Left lobe of liver (tissue), 2 donors: ENCODE data around the gene HM13. TPM values are rescaled to one million over a fixed set of nuclear protein-coding genes. Genes with fewer than 3 reads are reported as not detected.
"Not testable (repeated sequence)": the region's sequence is repeated elsewhere in the genome, so short reads cannot be mapped to it uniquely, and the experiment has no call there.

Experiments
- ATAC-seq: fragments of 200-7000 bp; cut with Tn5 transposase; one replicate; pipeline ENCODE4 v1.9.1; 2020; ENCODE audit warnings: mild to moderate bottlenecking, moderate library complexity
- DNase-seq: peaks from one replicate; pipeline ENCODE4 v3.0.0-alpha.2; 2020; ENCODE audit warnings: low spot score
- total RNA-seq: library from RNA; stranded (reverse); gene quantifications from one replicate; pipeline ENCODE4 v1.2.1, GENCODE V29; 2021
- donor health status: DM: no; HTN: no; CAD: no; lungs with moderate emphysema.
- donor health status: DM: no; HTN: yes; CAD: no.

Gene HM13
- total RNA-seq, 1 donor from 2014 or later, result 147 TPM

DNA sequence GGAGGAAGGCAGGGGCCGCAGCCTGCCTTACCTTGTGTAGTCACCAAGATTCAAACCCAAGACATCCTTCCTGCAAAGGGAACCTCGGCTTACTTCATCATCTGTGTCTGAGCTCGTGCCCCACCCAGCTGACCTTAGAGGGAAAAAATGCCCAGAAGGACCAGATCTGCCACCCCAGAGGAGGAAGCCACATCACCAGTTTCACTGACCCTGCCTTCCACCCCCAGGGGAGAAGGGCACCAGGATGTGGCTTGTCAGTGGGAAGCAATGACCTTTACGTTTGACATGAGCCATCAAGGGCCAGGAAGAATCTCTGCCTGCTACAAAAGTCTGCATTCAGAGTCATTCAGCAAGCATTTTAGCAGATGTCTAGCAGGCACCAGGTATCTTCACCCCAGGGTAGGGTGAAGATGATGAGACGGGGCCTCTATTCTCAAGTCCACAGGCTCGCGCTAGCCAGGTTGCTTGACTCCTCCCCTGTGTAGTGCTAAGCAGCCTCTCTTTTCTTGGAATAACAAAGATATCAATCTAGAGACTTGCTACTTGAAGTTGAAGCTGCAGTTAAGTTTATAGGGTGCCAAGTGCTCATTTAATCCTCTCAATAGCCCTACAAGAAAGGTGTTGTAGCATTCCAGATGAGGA lies 28.1 kb downstream of the HM13 start:
- no peak for ATAC-seq
- DNase-seq, result no peak

DNA sequence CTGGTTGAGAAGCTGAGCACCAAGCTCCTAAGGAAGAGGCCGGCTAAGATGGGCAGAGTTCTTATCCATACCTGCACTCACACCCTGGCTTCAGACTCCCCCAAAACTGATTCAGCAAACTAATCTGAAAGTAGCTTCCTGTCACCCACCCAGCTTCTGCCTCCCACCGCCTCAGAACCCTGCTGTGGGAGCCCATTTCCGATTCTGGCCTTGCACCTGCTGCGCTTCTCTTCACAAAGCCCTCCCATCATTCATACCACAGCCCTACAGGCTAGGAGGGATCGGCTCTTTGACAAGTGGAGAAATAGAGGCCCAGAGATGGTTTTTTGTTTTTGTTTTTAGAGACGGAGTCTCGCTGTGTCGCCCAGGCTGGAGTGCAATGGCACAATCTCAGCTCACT lies 28.7 kb downstream of the HM13 start:
- DNase-seq, result no peak
- no peak for ATAC-seq

DNA sequence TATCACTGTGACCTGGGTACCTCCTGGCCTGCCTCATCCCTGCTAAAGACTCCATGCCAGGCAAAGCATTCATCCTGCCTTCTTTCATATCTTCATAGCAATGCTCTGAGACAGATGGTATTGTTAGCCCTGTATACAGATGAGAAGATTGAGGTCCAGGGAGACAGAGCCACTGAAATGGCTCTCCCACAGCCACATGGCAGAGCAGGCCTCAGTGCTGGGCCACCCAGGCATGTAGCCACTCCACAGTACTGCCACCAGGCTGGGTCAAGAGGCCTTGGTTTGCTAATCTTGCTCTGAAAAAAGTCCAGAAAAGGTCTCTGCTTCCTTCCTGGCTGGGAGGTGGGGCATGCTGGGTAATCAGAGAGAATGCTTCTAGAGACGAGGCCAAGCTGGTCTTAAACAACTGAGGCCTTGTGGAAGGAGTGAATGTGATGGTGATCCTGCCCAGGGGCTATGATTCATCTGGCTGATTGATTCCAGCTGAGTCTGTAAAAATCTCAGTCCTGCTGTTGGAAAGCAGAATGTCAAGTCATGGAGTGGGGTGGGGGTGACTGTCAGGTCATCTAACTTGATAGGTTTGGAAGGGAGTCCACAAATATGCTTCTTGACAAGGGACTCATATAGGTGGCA lies 29.8 kb downstream of the HM13 start:
- DNase-seq (no peak), ATAC-seq (no peak)

DNA sequence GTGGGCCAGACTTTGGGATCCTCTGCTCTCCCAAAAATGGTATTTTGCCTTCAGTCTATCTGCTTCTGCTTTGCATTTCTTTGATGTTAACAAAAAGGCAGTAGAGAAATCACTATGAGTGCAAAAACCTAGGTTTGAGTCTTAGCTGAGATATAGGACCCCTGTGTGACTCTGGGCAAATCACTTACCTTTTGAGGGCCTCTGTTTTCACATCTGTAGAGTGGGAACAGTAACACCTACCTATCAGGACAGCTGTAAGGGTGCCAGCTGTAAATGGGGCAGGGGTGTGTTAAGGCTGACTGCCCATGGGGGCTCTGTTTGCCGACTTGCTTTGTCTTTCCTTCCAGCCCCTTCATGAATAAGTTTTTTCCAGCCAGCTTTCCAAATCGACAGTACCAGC lies 30.4 kb downstream of the HM13 start:
- ATAC-seq (no peak), DNase-seq (no peak)

DNA sequence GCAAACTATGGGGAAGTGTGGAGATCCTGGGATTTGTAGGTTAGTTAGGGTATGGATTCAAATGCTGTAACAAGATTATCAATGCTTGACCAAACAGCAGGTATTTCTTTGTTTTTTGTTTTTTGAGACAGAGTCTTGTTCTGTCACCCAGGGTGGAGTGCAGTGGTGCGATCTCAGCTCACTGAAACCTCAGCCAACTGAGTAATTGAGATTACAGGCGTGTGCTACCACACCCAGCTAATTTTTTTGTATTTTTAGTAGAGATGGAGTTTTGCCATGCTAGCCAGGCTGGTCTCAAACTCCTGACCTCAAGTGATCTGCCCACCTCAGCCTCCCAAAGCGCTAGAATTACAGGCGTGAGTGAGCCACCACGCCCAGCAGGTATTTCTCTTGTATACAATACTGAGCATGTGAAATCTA lies 31.4 kb downstream of the HM13 start:
- ATAC-seq, DNase-seq: not testable (repeated sequence)

DNA sequence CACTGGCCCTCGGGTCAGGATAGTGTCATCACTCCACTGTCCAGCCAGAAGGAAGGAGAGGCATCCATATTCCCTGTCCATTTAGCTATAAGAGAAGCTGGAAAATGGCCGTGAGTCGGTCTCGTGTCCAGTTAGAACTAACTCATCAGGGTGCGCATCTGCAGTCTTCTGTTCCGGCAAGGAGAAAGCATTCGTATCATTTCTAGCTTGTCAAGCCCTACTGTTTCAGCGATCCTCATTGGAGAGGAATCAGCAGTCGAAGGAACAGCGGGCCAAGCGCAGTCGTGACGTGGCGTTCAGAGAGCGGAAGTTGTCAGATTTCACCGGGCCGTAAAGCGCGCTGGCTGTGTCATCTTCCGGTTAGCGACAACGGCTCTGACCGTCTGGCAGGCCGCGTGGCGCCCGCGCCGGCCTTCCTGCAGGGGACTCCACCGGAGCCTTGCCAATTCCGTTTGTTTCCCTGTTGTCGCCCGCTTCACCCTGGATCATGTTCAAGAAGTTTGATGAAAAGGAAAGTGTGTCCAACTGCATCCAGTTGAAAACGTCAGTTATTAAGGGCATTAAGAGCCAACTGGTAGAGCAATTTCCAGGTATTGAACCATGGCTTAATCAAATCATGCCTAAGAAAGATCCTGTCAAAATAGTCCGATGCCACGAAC lies 32.9 kb downstream of the HM13 start:
- DNase-seq, result peak; percentile 88
- ATAC-seq, result peak; percentile 79

DNA sequence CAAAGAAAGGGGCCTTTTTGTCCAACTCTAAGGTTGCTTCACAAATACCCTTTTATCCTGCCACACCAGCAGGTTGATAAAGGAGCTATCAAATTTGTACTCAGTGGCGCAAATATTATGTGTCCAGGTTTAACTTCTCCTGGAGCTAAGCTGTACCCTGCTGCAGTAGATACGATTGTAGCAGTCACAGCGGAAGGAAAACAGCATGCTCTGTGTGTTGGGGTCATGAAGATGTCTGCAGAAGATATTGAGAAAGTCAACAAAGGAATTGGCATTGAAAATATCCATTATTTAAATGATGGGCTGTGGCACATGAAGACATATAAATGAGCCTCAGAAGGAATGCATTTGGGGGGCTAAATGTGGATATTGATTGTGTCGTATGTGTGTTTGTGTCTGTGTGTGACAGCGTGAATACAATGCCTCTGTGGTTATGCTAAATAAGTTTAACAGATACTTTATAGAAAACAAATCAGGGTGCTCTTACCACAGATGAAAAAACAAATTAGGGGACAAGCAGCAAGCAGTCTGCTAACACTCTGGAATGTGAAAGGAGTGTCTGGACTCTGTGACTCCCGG lies 33.6 kb downstream of the HM13 start:
- no peak for ATAC-seq

DNA sequence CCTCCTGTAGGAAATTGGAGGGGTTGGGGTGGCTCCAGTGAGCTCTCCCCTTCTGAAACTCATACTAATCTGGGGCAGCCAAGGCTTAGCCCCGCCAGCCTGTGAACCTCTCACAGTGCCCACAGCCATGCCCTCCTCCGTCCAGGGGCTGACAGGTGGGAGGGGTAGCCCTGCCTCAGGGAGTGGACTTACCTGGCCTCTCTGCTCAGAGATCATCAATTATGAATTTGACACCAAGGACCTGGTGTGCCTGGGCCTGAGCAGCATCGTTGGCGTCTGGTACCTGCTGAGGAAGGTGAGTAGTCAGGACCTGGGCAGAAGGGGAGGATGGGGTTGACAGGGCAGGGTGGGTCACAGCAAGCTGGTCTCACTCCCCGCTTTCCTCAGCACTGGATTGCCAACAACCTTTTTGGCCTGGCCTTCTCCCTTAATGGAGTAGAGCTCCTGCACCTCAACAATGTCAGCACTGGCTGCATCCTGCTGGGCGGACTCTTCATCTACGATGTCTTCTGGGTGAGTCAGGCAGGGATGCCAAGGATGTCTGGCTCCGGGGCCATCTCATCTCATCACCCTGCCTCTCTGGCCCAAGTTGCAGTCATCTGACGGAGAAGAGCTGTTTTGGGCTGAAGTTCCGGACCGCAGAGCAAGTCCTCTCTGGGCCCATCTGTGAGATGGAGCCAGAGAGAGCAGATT lies 34.7 kb downstream of the HM13 start:
- no peak for ATAC-seq
- no peak for DNase-seq

More for the DNA sequence above, 33.6 kb downstream of the HM13 start:
- no peak for DNase-seq

DNA sequence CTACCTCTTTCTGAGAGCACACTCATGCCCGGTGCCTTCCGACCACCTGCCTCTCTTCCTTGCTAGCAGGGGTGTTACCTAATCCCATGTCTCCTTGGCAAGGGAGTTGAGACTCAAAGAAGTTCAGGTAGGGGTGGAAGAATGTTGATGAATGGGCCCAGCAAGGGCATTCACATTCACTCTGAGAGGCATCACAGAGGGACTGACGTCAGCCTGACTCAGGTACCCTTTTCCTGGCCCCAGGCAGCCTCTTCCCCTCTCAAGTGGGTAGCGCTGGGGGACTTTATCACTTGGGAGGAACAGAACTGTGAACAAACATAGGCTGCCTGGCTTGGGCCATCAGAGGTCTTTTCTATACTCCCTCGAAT lies 35.3 kb downstream of the HM13 start:
- no peak for DNase-seq
- ATAC-seq, result no peak

DNA sequence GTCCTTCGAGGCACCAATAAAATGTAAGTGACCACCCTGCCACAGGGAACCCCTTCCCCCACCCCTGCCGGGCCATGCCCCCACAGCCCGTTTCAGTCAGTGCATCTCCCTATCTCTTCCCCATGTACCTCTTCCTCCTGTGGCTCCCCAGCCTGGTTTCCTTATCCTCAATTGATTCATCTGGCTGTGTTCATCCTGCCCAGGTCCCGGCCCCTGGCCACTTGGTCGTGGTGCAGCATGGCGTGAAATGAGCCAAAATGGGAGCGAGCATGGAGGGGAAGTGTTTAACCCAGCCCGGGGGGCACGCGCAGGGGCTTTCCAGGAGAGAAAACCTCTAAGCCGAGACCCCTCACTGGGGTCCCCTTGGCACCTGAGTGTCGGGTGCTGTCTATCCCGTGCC lies 35.9 kb downstream of the HM13 start:
- no peak for DNase-seq
- ATAC-seq, result no peak

DNA sequence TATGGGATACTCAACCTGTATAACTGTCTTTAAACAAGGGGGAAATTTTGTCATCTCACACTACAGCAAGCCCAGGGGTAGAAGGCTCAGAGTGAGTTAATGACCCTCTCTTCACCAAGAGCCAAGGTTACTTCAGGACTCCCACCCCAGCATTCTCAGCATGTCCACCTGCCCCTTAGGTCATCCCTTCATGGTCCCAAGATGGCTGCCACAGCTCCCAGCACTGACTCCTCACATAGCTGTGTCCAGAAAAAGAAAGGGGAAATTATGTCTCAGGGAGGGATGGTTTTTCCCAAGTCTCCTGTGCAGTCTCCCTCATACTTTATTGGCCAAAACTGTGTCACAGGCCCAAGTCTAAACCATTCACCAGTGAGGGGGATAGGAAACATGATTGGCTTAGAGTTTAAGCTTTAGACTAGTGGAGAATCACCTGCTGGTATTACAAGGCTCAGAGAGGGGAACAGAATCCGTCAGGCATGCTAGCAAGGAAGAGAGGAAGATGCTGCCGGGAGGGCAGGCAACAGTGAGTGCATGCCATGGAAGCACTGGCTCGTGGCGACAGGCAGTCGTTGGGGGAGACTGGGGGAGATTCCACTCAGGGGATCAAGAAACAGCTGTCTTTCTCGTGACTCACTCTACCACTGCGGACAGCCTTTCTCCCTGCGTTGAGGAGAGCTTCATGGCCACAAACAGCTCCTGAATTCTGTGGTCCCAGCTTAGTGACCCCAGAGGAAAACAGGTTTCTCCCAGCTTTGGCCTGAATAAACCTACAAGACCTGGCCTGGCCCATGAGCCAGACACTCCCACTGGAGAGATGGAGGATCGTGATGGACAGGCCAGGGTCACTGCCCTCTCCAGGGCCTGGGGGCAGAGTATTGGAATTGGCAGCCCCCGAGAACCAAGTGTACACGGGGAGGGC lies 37.2 kb downstream of the HM13 start:
- ATAC-seq (peak; percentile 76), DNase-seq (peak; percentile 68)

DNA sequence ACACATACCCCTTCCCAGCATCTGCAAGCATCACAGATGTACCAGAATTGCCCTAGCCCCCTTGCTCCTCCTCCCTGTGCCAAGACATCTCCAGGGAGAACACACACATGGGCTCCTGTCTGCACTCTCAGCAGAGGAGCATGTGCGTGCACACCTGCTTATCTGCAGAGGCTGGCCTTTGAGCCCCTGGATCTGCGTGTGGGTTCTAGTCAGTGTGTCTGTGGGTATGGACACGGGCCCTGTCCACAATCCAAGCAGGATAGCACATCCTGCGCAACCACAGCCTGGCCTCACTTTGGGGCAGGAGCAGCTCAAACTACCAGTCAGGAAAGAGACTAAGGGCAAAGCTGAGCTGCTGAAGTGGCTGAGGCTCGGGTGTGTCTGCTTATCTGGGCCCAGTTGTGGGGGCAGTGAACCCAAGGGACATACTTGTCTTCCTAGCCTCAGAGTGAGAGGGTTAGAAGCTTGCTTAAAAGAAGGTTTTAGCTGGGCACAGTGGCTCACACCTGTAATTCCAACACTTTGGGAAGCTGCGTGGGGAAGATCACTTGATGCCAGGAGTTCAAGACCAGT lies 41.0 kb downstream of the HM13 start:
- DNase-seq (no peak), ATAC-seq (no peak)

DNA sequence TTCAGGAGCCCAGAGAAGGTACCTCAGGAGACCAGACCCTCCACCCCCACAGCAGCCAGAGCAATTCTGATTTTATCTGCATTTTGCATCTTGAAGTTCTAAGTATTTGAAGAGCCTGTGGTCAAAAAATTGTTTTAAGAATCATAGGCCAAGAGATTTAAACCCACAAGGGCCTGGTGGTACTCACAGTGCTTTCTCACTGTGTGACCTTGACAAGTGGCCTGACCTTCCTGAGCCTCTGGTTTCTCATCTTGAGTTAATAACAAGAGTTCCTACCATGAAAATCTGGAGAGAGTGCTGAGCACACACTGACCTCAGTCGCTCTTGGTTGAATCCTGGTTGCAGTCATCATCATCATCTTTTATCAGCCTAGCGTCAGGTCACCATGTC lies 45.5 kb downstream of the HM13 start:
- DNase-seq (no peak), ATAC-seq (no peak)

DNA sequence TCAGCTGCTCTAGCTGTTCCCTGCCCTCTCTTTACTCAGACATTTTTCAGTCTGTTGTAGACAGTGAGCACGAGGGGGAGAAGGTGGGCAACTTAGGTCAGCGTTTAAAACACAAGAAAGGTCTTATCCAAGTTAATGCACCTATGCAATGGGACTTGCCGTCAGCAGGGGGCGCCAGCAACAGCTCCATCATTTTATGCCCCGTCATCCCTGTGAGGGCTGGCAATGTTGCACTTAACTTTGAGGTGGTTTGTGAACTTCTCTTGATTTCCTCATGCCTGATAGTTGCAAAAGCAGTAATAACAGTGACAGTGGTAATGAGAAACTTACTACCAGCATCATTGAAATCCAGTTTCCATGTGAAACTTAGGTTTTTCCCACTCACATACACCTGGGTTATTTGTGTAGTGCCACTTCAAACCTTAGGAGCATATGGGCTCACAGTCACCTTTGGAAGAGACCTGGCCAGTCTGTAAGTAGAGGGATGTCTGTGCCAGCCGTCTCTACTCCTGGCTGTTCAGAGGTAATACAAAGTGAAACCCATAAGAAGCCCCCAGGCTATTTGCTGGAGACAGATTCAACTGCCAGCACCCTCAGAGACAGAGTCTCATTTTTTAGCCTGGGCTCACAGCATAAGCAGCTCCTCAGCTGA lies 46.0 kb downstream of the HM13 start:
- DNase-seq, result peak; percentile 74

DNA sequence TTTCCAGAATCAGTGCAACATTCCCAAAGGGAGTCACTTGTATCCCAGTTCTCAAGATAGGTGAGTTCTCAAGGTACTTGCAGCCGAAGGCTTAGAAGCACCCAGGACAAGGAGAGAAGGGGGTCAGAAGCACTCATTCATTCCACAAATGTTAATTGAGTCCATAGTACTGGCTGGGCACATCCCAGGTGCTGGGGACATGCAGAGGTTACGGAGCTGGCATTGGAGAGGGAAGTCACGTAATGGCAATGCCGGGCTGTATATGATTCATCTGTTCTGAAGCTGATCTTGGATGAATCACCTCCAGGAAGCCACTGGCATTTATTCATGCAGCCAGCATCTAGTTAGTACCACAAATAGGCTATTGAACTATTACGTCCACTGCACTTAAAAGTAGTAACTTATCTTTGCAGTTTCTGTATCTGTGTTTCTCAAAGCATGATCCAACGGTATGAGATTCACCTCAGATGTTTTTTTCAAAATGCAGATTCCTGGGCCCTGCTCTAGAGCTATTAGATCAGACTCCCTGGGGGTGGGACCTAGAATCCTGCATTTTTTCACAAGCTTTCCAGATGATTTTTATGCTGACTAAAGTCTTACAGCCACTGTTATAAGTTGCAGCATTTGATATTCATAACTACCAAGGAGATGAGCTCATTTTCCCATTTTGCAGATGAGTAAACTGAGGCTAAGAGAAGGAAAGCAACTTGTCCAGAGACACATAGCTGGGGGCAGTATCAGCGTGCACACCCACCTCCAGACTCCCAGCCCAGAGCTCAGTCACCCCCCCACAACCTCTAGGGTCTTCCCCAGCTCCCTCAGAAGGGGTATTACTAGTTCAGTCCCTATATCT lies 46.7 kb downstream of the HM13 start:
- DNase-seq (no peak), ATAC-seq (no peak)

More for the DNA sequence above, 46.0 kb downstream of the HM13 start:
- peak; percentile 61 for ATAC-seq

DNA sequence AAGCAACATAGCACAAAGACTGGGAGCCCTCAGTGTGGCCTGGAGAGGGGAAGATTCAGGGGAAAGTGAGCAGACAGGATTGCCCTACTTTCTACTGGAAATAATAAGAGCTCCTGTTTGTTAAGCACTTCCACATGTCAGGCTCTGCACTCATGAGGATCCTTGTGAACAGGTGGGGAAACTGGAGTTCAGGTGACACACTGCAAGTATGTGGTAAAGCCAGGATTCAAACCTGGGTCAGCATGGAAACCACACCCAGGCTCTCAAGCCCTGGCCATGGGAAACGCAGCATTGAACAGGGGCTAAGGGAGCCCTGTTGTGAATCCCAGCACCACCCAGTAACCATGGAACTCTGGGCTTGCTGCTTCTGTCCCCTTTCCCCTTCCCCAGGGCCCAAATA lies 48.0 kb downstream of the HM13 start:
- ATAC-seq (no peak), DNase-seq (no peak)

DNA sequence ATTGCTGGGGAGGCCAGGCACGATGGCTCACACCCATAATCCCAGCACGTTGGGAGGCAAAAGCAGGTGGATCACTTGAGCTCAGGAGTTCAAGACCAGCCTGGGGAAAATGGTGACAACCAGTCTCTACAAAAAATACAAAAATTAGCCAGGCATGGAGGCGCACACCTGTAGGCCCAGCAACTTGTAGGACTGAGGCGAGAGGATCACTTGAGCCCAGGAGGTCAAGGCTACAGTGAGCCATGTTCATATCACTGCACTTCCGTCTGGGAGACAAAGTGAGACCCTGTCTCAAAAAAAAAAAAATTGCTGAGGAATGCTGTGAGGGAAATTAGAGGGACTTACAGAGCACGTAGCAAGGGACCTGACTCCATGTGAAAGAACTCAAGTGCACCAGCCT lies 50.0 kb downstream of the HM13 start:
- DNase-seq (no peak), ATAC-seq (no peak)

DNA sequence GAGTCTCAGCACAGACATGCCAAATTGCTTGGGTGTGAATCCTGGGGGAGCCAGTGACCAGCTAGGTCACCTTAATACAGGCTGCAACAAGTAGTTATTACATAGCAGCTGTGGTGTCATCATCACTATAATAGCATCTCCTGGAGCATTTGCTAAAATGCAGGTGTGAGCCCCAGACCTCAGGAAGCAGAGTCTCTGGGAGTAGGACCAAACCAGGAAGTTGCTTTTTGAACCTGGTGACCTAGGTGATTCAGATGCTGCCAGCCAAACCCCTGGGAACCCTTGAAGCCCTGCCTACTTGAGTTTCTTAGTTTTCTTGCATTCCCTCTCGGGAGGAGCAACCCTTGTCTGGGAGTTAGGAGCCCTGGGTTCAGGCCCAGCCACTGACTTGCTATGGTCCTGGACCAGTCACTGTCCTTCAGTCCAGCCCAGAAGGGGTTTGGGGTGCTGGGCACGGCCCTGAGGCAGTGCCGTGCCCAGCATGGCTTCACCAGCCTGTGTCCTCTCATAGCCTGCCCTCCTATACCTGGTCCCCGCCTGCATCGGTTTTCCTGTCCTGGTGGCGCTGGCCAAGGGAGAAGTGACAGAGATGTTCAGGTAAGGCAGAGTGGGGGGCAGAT lies 51.6 kb downstream of the HM13 start:
- no peak for ATAC-seq
- DNase-seq, result no peak
